Gastrocnemius medialis (tissue), 4 donors: ENCODE measurements around the gene PIGQ. TPM values are rescaled to one million over a fixed set of nuclear protein-coding genes. Genes with fewer than 3 reads are reported as not detected.

Experiments
- ATAC-seq, 2 donors: fragments of 150-250 bp; one replicate each; pipeline ENCODE4 v1.9.1; 2016
- DNase-seq, 2 donors: peaks; one replicate each; pipeline ENCODE4 v3.0.0-alpha.2; 2019
- H3K27ac ChIP-seq, 4 donors: fragments of 200-600 bp; sonication (generic); 1 replicate in 1 of 4; 2 replicates in 3 of 4; pipeline ENCODE4 v1.5.1; 2016 to 2018; ENCODE audit warnings: mild to moderate bottlenecking in 2 of 4, moderate library complexity in 1 of 4
- H3K27me3 ChIP-seq, 3 donors: fragments of 200-600 bp; sonication (generic) in 2 of 3; 1 replicate in 1 of 3; 2 replicates in 2 of 3; pipeline versions ENCODE4 v1.5.1 to v1.6.0; 2016 to 2019; ENCODE audit warnings: mild to moderate bottlenecking in 1 of 3, moderate library complexity in 1 of 3
- H3K36me3 ChIP-seq, 2 donors: fragments of 200-600 bp; sonication (generic) in 1 of 2; one replicate each; pipeline ENCODE4 v1.5.1; 2017 to 2018
- H3K4me1 ChIP-seq, 2 donors: fragments of 200-600 bp; sonication (generic) in 1 of 2; one replicate each; pipeline ENCODE4 v1.5.1; 2016 to 2017; ENCODE audit warnings: mild to moderate bottlenecking in 2 of 2
- H3K4me3 ChIP-seq, 4 donors: fragments of 200-600 bp; sonication (generic) in 3 of 4; 1 replicate in 1 of 4; 2 replicates in 3 of 4; pipeline ENCODE4 v1.5.1; 2016 to 2019; ENCODE audit warnings: mild to moderate bottlenecking in 2 of 4
- H3K9me3 ChIP-seq, 3 donors: fragments of 200-600 bp; sonication (generic) in 2 of 3; 1 replicate in 1 of 3; 2 replicates in 2 of 3; pipeline ENCODE4 v1.5.1; 2016 to 2019
- POLR2A ChIP-seq, 2 donors: fragments of 450-650 bp; IDR thresholded peaks; one replicate each; pipeline ENCODE4 v1.6.1; 2017; ENCODE audit warnings: antibody characterized with exemption in 2 of 2, mild to moderate bottlenecking in 2 of 2, moderate library complexity in 2 of 2
- in situ Hi-C, 4 donors: fragments of 200-750 bp; cut with MboI; loops; one replicate each; pipeline versions ENCODE4 v1.15.0 to v1.8.0; 2017; ENCODE audit warnings: low sequenced_read_pairs in 4 of 4
- intact Hi-C: fragments of 100-400 bp; cut with DNase I; formaldehyde crosslinking; loops from one replicate; pipeline ENCODE4 v1.15.1; 2023; ENCODE audit warnings: low total_unique reads
- total RNA-seq, 4 donors: library from RNA; depleted of rRNA; stranded (reverse); fragments of >200 nt; gene quantifications; one replicate each; pipeline versions ENCODE4 v1.1.0 to v1.2.3, GENCODE V29; 2016
- TF ChIP-seq, protein P1 (sequence below), 5 experiments: fragments of 450-650 bp in 3 of 5; fragments of 200-600 bp in 2 of 5; sonication (generic) in 2 of 5; IDR thresholded peaks in 4 of 5; conservative IDR thresholded peaks in 1 of 5; 1 replicate in 4 of 5; 2 replicates in 1 of 5; pipeline ENCODE4 v1.5.1; 2016 to 2019; ENCODE audit warnings: antibody characterized with exemption in 5 of 5, mild to moderate bottlenecking in 3 of 5, moderate library complexity in 3 of 5

The PIGQ gene
- total RNA-seq, 4 donors from 2014 or later: 22.2 to 47.3 (median 38.5) TPM

- no peak overlapping the region for H3K27ac ChIP-seq
- TF ChIP-seq, protein P1, sequence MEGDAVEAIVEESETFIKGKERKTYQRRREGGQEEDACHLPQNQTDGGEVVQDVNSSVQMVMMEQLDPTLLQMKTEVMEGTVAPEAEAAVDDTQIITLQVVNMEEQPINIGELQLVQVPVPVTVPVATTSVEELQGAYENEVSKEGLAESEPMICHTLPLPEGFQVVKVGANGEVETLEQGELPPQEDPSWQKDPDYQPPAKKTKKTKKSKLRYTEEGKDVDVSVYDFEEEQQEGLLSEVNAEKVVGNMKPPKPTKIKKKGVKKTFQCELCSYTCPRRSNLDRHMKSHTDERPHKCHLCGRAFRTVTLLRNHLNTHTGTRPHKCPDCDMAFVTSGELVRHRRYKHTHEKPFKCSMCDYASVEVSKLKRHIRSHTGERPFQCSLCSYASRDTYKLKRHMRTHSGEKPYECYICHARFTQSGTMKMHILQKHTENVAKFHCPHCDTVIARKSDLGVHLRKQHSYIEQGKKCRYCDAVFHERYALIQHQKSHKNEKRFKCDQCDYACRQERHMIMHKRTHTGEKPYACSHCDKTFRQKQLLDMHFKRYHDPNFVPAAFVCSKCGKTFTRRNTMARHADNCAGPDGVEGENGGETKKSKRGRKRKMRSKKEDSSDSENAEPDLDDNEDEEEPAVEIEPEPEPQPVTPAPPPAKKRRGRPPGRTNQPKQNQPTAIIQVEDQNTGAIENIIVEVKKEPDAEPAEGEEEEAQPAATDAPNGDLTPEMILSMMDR (IDR thresholded peaks at IDR 0.05 in 4 of 5, conservative IDR thresholded peaks at IDR 0.05 in 1 of 5): no peak
- TF ChIP-seq POLR2A (IDR thresholded peaks at IDR 0.05): no peak
- no peaks in the 10 kb centered on the region for H3K9me3 ChIP-seq
- peaks cover 0 to 25% of the 10 kb centered on the region in 2 donors for H3K36me3 ChIP-seq
- no peaks in the 10 kb centered on the region for H3K4me1 ChIP-seq
- no peak for ATAC-seq
- no peak for DNase-seq
- intact Hi-C loops: no loop called here
- H3K27me3 ChIP-seq: peaks cover 12 to 16% (median 14%) of the 10 kb centered on the region in 3 donors
- in situ Hi-C loops: no loop called here
- H3K4me3 ChIP-seq: no peak overlapping the region
Observed at GRCh38 chr16:554640-555365, 15.0 kb upstream of the PIGQ start.

GRCh38 chr16:555528-556473, 14.0 kb upstream of the PIGQ start:
- intact Hi-C loops: no loop called here
- H3K4me3 ChIP-seq: no peak overlapping the region
- H3K36me3 ChIP-seq: peaks cover 0 to 19% of the 10 kb centered on the region in 2 donors
- DNase-seq (no peak), ATAC-seq (no peak)
- H3K27ac ChIP-seq: no peak overlapping the region
- H3K4me1 ChIP-seq: no peaks in the 10 kb centered on the region
- no peak for TF ChIP-seq POLR2A (IDR thresholded peaks at IDR 0.05)
- TF ChIP-seq, protein P1 (IDR thresholded peaks at IDR 0.05 in 4 of 5, conservative IDR thresholded peaks at IDR 0.05 in 1 of 5): no peak
- H3K9me3 ChIP-seq: no peaks in the 10 kb centered on the region
- H3K27me3 ChIP-seq: peaks cover 12 to 18% (median 17%) of the 10 kb centered on the region in 3 donors
- in situ Hi-C loops: no loop called here

GRCh38 chr16:556474-557173, 13.1 kb upstream of the PIGQ start:
- in situ Hi-C loops: no loop called here
- H3K4me1 ChIP-seq: no peaks in the 10 kb centered on the region

More at GRCh38 chr16:556474-557173, 13.1 kb upstream of the PIGQ start:
- ATAC-seq: no peak
- Histone ChIP-seq H3K9me3 (no peaks in the 10 kb centered on the region), H3K4me3 (no peak overlapping the region), H3K27ac (no peak overlapping the region), H3K27me3 (peaks cover 21 to 26% (median 26%) of the 10 kb centered on the region in 3 donors), H3K36me3 (peaks cover 0 to 14% of the 10 kb centered on the region in 2 donors)
- intact Hi-C loops: no loop called here
- TF ChIP-seq, protein P1 (IDR thresholded peaks at IDR 0.05 in 4 of 5, conservative IDR thresholded peaks at IDR 0.05 in 1 of 5): no peak
- TF ChIP-seq POLR2A (IDR thresholded peaks at IDR 0.05): no peak
- no peak for DNase-seq
